Activated T-cell treated with anti-CD3 and anti-CD28 coated beads, Interleukin-2, amount 50 U/mL, for 72 hours (primary cell): ENCODE data around the gene AP4S1. TPM values are rescaled to one million over a fixed set of nuclear protein-coding genes. Genes with fewer than 3 reads are reported as not detected.

Source experiments
- total RNA-seq, 2 donors: library from RNA; stranded (reverse); gene quantifications; one replicate each; pipeline ENCODE4 v1.2.3, GENCODE V29; 2022

Gene AP4S1
- total RNA-seq, 2 donors from 2014 or later = 6.3 to 8.6 TPM

Other genes starting within 250 kb of the AP4S1 start
- 1 to 10 TPM; 1.6 to 2.3 TPM for gene COCH, start 151.1 kb upstream of the AP4S1 start, total RNA-seq
- gene STRN3, start 730 bp downstream of the AP4S1 start, total RNA-seq = 10 to 100 TPM; 19.7 to 24.5 TPM
- gene HECTD1, start 182.1 kb downstream of the AP4S1 start, total RNA-seq = 100 to 1,000 TPM; 115 to 124 TPM